OCI-LY3 (cell line): ENCODE data around the gene ANKRD18B.

Experiments
- EZH2phosphoT487 ChIP-seq: fragments of 200-600 bp; shearing (Covaris generic); IDR thresholded peaks from 2 replicates; pipeline ENCODE4 v1.6.1; 2018; ENCODE audit warnings: antibody characterized with exemption, mixed run types, low read depth
- TF ChIP-seq, protein P1 (sequence below): fragments of 200-600, 300-600 bp; sonication (generic); IDR thresholded peaks from 2 replicates; pipeline ENCODE4 v1.5.1; 2014; ENCODE audit warnings: antibody characterized with exemption, low read length, low read depth

GRCh38 chr9:33498387-33498786, 25.7 kb upstream of the ANKRD18B start:
- TF ChIP-seq, protein P1, sequence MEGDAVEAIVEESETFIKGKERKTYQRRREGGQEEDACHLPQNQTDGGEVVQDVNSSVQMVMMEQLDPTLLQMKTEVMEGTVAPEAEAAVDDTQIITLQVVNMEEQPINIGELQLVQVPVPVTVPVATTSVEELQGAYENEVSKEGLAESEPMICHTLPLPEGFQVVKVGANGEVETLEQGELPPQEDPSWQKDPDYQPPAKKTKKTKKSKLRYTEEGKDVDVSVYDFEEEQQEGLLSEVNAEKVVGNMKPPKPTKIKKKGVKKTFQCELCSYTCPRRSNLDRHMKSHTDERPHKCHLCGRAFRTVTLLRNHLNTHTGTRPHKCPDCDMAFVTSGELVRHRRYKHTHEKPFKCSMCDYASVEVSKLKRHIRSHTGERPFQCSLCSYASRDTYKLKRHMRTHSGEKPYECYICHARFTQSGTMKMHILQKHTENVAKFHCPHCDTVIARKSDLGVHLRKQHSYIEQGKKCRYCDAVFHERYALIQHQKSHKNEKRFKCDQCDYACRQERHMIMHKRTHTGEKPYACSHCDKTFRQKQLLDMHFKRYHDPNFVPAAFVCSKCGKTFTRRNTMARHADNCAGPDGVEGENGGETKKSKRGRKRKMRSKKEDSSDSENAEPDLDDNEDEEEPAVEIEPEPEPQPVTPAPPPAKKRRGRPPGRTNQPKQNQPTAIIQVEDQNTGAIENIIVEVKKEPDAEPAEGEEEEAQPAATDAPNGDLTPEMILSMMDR: peak; percentile 38
- TF ChIP-seq EZH2phosphoT487: no peak
